Limb (tissue), 2 donors: Measurements from ENCODE around the gene GLI3.
A peak's percentile ranks its signal among the peaks of the same experiment; 100 is the strongest.

Experiments
- DNase-seq, 2 donors: peaks; one replicate each; pipeline ENCODE4 v3.0.0-alpha.2; 2016; ENCODE audit errors: extremely low spot score in 2 of 2

The GLI3 gene

GRCh38 chr7:42175834-42176723 is 60.9 kb downstream of the GLI3 start:
- no peak for DNase-seq

- DNase-seq = no peak
Measured at GRCh38 chr7:42174391-42174912, 62.6 kb downstream of the GLI3 start.

GRCh38 chr7:42170724-42171123 is 66.3 kb downstream of the GLI3 start:
- DNase-seq = no peak

GRCh38 chr7:42168512-42168911 is 68.5 kb downstream of the GLI3 start:
- no peak for DNase-seq

GRCh38 chr7:42167631-42168236 is 69.3 kb downstream of the GLI3 start:
- no peak for DNase-seq

- no peak for DNase-seq
Measured at GRCh38 chr7:42167206-42167605, 69.8 kb downstream of the GLI3 start.

GRCh38 chr7:42164881-42165428 is 72.1 kb downstream of the GLI3 start:
- DNase-seq = no peak

GRCh38 chr7:42162560-42163325 is 74.3 kb downstream of the GLI3 start:
- DNase-seq = no peak

- DNase-seq = no peak
Measured at GRCh38 chr7:42161719-42162118, 75.3 kb downstream of the GLI3 start.

GRCh38 chr7:42161110-42161509 is 75.9 kb downstream of the GLI3 start:
- DNase-seq = no peak

- DNase-seq = peak in 1 of 2 donors; percentile 68
Measured at GRCh38 chr7:42159130-42159529, 77.9 kb downstream of the GLI3 start.

GRCh38 chr7:42156967-42157721 is 79.9 kb downstream of the GLI3 start:
- DNase-seq = no peak

- no peak for DNase-seq
Measured at GRCh38 chr7:42156291-42156865, 80.6 kb downstream of the GLI3 start.

- no peak for DNase-seq
Measured at GRCh38 chr7:42155584-42156290, 81.3 kb downstream of the GLI3 start.

GRCh38 chr7:42154173-42154572 is 82.8 kb downstream of the GLI3 start:
- no peak for DNase-seq

GRCh38 chr7:42152329-42153205 is 84.4 kb downstream of the GLI3 start:
- DNase-seq = no peak

- peak; percentile 58 to 92 for DNase-seq
Measured at GRCh38 chr7:42151309-42151708, 85.7 kb downstream of the GLI3 start.

- DNase-seq = no peak
Measured at GRCh38 chr7:42145539-42145938, 91.5 kb downstream of the GLI3 start.

- DNase-seq = peak in 1 of 2 donors; percentile 44
Measured at GRCh38 chr7:42144604-42145003, 92.4 kb downstream of the GLI3 start.
